Head of caudate nucleus (tissue), 42 donors: ENCODE data around the gene GPR33.

Experiments
- DNase-seq, 42 donors: peaks; one replicate each; pipeline versions ENCODE4 v3.0.0 to v3.0.0-alpha.2; 2020 to 2021; ENCODE audit warnings: mixed read lengths in 7 of 42
- intact Hi-C: fragments of 100-400 bp; cut with DNase I; formaldehyde crosslinking; loops from one replicate; pipeline ENCODE4 v1.15.0; 2022

The GPR33 gene, protein sequence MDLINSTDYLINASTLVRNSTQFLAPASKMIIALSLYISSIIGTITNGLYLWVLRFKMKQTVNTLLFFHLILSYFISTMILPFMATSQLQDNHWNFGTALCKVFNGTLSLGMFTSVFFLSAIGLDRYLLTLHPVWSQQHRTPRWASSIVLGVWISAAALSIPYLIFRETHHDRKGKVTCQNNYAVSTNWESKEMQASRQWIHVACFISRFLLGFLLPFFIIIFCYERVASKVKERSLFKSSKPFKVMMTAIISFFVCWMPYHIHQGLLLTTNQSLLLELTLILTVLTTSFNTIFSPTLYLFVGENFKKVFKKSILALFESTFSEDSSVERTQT

GRCh38 chr14:31487886-31488285 is at the start of gene GPR33:
TSS of gene GPR33 (minus strand) at chr14:31488039. CDS start at chr14:31483965, 4,074 bp downstream.
- DNase-seq, result no peak

DNA sequence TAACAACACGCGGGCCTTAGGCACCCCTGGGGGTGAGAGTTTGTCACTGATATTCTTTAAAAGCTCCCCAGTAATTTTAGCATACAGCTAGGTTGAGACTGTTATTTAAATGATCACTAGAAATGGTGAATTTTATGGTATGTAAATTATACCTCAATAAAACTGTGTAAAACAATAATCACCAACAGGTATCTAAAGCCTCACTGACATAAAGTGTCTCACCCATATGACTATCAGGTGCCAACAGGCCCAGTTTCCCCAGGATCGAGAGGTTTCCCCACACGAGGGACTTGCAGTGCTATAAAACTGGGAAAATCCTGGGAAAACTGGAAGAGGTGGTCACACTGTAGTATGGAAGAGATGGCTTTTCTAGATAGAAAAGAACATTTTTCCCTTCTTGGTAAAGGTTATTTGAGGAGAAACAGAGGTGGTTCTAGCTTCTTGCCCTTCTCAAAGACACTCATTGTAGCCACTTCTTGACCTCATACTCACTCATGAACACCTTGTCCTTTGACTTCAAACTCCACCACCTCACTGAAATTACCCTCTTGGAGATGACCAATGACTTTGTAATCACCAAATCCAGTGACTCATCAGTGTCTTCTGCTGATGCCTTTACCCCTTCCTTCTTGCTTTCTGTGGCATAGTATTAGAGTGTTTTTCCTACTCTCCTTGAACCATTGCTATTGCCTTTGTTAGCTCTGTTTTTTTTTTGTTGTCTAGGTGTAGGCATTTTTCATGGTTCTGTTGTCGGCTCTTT is 48.5 kb upstream of the GPR33 start:
- no peak for DNase-seq
- intact Hi-C loops, result no loop called here

More at GRCh38 chr14:31487886-31488285, at the start of gene GPR33:
- intact Hi-C loops, result no loop called here

GRCh38 chr14:31530136-31530535 is 42.3 kb upstream of the GPR33 start:
- DNase-seq, result no peak
- intact Hi-C loops, result no loop called here

GRCh38 chr14:31529053-31529452 is 41.2 kb upstream of the GPR33 start:
- intact Hi-C loops, result no loop called here
- DNase-seq, result no peak

GRCh38 chr14:31527546-31527945 is 39.7 kb upstream of the GPR33 start:
- DNase-seq, result no peak
- intact Hi-C loops, result no loop called here

DNA sequence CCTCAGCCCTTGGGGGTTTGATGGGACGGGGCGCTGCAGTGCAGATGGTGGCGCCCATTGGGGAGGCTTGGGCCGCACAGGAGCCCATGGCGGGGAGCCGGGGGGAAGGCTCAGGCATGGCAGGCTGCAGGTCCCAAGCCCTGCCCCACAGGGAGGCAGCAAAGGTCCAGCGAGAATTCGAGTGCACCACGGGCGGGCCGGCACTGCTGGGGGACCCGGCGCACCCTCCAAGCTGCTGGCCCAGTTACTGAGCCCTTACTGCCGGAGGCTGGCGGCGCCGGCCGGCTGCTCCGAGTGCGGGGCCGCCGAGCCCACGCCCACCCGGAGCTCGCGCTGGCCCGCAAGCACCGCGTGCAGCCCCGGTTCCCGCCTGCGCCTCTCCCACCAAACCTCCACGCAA is 39.2 kb upstream of the GPR33 start:
- no peak for DNase-seq
- intact Hi-C loops, result no loop called here

- no peak for DNase-seq
- intact Hi-C loops, result no loop called here
Measured at GRCh38 chr14:31510855-31511254, 23.0 kb upstream of the GPR33 start.

GRCh38 chr14:31510222-31510621 is 22.4 kb upstream of the GPR33 start:
- DNase-seq, result no peak
- intact Hi-C loops, result no loop called here

DNA sequence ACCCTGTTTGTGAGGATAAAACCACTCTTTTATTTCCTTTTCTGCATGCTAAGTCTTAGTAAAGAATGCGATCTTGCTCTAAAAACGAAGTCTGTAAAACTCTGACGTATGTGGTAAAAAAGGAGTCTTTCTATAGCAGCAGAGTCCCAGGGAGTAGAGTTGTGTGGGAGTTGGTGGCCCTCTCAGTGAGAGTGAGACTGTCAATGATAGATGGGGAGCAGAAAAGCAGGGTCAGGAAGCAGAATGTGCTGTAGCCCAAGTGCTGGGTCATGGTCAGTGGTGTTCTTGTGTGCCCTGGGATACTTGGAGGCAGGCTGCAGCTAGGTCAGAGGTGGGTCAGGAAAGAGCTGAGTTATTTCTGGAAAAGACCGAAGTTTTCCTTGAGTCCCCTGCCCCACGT is 20.3 kb upstream of the GPR33 start:
- no peak for DNase-seq
- intact Hi-C loops, result loop anchor here (5.0 kb wide), 1 partner anchor 739 kb away; no protein-coding TSS in a partner anchor

DNA sequence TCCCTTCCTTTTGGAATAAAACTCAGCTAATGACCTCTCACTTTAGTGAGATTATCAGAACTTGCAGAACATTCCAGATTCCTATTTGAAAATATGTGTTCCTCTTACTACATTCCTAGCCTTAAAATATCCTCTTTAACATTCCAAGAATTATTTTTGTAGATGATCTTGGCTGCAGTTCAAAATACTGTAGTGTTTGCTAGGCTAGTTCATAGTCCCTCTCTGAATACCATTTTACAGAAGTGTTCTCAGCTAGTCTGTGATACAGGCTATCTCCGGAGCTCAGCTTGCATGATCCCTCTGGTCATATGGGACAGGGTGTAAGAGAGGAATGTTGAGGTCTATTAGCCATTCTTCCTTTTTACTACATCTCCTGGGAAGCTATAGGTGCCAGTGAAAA is 17.6 kb upstream of the GPR33 start:
- DNase-seq, result no peak
- intact Hi-C loops, result loop anchor here (5.0 kb wide), 1 partner anchor 742 kb away; no protein-coding TSS in a partner anchor

- DNase-seq, result no peak
- intact Hi-C loops, result no loop called here
Measured at GRCh38 chr14:31501870-31502269, 14.0 kb upstream of the GPR33 start.

- intact Hi-C loops, result no loop called here
- no peak for DNase-seq
Measured at GRCh38 chr14:31492759-31493498, 5.1 kb upstream of the GPR33 start.

- intact Hi-C loops, result no loop called here
- DNase-seq, result no peak
Measured at GRCh38 chr14:31489691-31490090, 1.9 kb upstream of the GPR33 start.

GRCh38 chr14:31486764-31487163 is 1.1 kb downstream of the GPR33 start:
- intact Hi-C loops, result no loop called here
- no peak for DNase-seq

GRCh38 chr14:31484754-31485153 is 3.1 kb downstream of the GPR33 start:
- no peak for DNase-seq
- intact Hi-C loops, result no loop called here

- intact Hi-C loops, result no loop called here
- no peak for DNase-seq
Measured at GRCh38 chr14:31480156-31480555, 7.7 kb downstream of the GPR33 start.

- intact Hi-C loops, result no loop called here
- DNase-seq, result peak in 6 of 42 donors; percentile 9 to 59 (median 32)
Measured at GRCh38 chr14:31479027-31479426, 8.8 kb downstream of the GPR33 start.

- DNase-seq, result no peak
- intact Hi-C loops, result no loop called here
Measured at GRCh38 chr14:31477248-31477647, 10.6 kb downstream of the GPR33 start.

GRCh38 chr14:31476131-31476866 is 11.5 kb downstream of the GPR33 start:
- intact Hi-C loops, result no loop called here

More at GRCh38 chr14:31476131-31476866, 11.5 kb downstream of the GPR33 start:
- no peak for DNase-seq
